HG03135 (cell line): ENCODE data around the gene SLC44A1.

Experiments
- ATAC-seq: cut with Tn5 transposase; IDR thresholded peaks from one replicate; pipeline ENCODE4 v1.9.1; 2021; ENCODE audit warnings: mild to moderate bottlenecking, moderate library complexity; ENCODE audit not compliant: unreplicated experiment

The SLC44A1 gene

GRCh38 chr9:105385381-105385985, 141.0 kb downstream of the SLC44A1 start:
- ATAC-seq: peak; percentile 90

- ATAC-seq: no peak
Observed at GRCh38 chr9:105389796-105390195, 145.3 kb downstream of the SLC44A1 start.

GRCh38 chr9:105390871-105391270, 146.4 kb downstream of the SLC44A1 start:
- ATAC-seq: no peak

- ATAC-seq: no peak
Observed at GRCh38 chr9:105391288-105391687, 146.8 kb downstream of the SLC44A1 start.

- ATAC-seq: no peak
Observed at GRCh38 chr9:105392531-105392930, 148.1 kb downstream of the SLC44A1 start.

GRCh38 chr9:105393576-105394344, 149.3 kb downstream of the SLC44A1 start:
- no peak for ATAC-seq

GRCh38 chr9:105396441-105396840, 152.0 kb downstream of the SLC44A1 start:
- no peak for ATAC-seq

GRCh38 chr9:105396901-105397300, 152.4 kb downstream of the SLC44A1 start:
- no peak for ATAC-seq

GRCh38 chr9:105399117-105399516, 154.7 kb downstream of the SLC44A1 start:
- ATAC-seq: no peak

- no peak for ATAC-seq
Observed at GRCh38 chr9:105401651-105402050, 157.2 kb downstream of the SLC44A1 start.

GRCh38 chr9:105403552-105404248, 159.2 kb downstream of the SLC44A1 start:
- ATAC-seq: no peak

- peak; percentile 91 for ATAC-seq
Observed at GRCh38 chr9:105405514-105406131, 161.2 kb downstream of the SLC44A1 start.

GRCh38 chr9:105406369-105406768, 161.9 kb downstream of the SLC44A1 start:
- ATAC-seq: no peak

GRCh38 chr9:105413525-105413924, 169.1 kb downstream of the SLC44A1 start:
- ATAC-seq: no peak

- peak; percentile 75 for ATAC-seq
Observed at GRCh38 chr9:105414947-105415661, 170.7 kb downstream of the SLC44A1 start.

- no peak for ATAC-seq
Observed at GRCh38 chr9:105415662-105415980, 171.2 kb downstream of the SLC44A1 start.

GRCh38 chr9:105416840-105417239, 172.4 kb downstream of the SLC44A1 start:
- peak; percentile 52 for ATAC-seq

GRCh38 chr9:105418588-105419500, 174.4 kb downstream of the SLC44A1 start:
- ATAC-seq: no peak

- ATAC-seq: no peak
Observed at GRCh38 chr9:105419816-105420597, 175.6 kb downstream of the SLC44A1 start.
